ENCODE results near the gene C9orf43.

DNA sequence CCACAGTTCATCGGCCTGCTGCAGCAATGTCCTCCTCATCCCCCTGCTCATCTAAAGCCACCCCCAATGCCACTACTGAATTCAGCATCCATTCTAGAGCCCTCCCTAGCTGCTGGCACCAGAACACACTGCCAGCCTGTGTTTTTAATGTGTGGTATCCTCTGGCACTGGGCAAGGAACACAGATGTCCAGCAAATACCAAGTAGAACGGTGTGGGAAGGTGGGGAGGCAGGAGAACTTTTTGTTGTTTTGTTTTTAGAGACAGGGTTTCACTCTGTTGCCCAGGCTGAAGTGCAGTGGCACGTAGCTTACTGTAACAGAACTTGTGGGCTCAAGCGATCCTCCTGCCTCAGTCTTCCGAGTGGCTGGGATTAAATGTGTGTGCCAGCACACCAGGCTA, 38.5 kb upstream of the C9orf43 start:
- no peak for TF ChIP-seq POU2F2 (IDR thresholded peaks at IDR 0.05; ENCODE audit: borderline replicate concordance, low read depth, low read length)
- TF ChIP-seq, protein P1, sequence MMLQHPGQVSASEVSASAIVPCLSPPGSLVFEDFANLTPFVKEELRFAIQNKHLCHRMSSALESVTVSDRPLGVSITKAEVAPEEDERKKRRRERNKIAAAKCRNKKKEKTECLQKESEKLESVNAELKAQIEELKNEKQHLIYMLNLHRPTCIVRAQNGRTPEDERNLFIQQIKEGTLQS (IDR thresholded peaks at IDR 0.05; ENCODE audit: borderline replicate concordance, extremely low read depth, low read depth, low read length), result no peak
- TF ChIP-seq, protein P2, sequence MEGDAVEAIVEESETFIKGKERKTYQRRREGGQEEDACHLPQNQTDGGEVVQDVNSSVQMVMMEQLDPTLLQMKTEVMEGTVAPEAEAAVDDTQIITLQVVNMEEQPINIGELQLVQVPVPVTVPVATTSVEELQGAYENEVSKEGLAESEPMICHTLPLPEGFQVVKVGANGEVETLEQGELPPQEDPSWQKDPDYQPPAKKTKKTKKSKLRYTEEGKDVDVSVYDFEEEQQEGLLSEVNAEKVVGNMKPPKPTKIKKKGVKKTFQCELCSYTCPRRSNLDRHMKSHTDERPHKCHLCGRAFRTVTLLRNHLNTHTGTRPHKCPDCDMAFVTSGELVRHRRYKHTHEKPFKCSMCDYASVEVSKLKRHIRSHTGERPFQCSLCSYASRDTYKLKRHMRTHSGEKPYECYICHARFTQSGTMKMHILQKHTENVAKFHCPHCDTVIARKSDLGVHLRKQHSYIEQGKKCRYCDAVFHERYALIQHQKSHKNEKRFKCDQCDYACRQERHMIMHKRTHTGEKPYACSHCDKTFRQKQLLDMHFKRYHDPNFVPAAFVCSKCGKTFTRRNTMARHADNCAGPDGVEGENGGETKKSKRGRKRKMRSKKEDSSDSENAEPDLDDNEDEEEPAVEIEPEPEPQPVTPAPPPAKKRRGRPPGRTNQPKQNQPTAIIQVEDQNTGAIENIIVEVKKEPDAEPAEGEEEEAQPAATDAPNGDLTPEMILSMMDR (IDR thresholded peaks at IDR 0.05 in 2 of 3, conservative IDR thresholded peaks at IDR 0.05 in 1 of 3; ENCODE audit: control insufficient read depth in 2 of 3, extremely low read depth in 1 of 3, insufficient read depth in 1 of 3, low read depth in 3 of 3, low read length in 3 of 3), result no peak
- TF ChIP-seq, protein P3, sequence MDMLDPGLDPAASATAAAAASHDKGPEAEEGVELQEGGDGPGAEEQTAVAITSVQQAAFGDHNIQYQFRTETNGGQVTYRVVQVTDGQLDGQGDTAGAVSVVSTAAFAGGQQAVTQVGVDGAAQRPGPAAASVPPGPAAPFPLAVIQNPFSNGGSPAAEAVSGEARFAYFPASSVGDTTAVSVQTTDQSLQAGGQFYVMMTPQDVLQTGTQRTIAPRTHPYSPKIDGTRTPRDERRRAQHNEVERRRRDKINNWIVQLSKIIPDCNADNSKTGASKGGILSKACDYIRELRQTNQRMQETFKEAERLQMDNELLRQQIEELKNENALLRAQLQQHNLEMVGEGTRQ (IDR thresholded peaks at IDR 0.05; ENCODE audit: borderline replicate concordance, low read depth, low read length), result no peak
- no peak for TF ChIP-seq STAT3 (IDR thresholded peaks at IDR 0.05; ENCODE audit: low read depth, low read length)
- no peak for TF ChIP-seq MYC (IDR thresholded peaks at IDR 0.05; ENCODE audit: insufficient read depth, insufficient read length, insufficient replicate concordance, low read length, severe bottlenecking)
- TF ChIP-seq NRF1 (conservative IDR thresholded peaks at IDR 0.05; ENCODE audit: low read depth, low read length), result no peak
